ENCODE results near the gene AMN1.
"Not testable (repeated sequence)": the region's sequence is repeated elsewhere in the genome, so short reads cannot be mapped to it uniquely, and the experiment has no call there.

Gene AMN1

GRCh38 chr12:31685801-31686200, 43.0 kb downstream of the AMN1 start:
- DNase-seq (ENCODE audit: low read depth, low spot score), result no peak

DNA sequence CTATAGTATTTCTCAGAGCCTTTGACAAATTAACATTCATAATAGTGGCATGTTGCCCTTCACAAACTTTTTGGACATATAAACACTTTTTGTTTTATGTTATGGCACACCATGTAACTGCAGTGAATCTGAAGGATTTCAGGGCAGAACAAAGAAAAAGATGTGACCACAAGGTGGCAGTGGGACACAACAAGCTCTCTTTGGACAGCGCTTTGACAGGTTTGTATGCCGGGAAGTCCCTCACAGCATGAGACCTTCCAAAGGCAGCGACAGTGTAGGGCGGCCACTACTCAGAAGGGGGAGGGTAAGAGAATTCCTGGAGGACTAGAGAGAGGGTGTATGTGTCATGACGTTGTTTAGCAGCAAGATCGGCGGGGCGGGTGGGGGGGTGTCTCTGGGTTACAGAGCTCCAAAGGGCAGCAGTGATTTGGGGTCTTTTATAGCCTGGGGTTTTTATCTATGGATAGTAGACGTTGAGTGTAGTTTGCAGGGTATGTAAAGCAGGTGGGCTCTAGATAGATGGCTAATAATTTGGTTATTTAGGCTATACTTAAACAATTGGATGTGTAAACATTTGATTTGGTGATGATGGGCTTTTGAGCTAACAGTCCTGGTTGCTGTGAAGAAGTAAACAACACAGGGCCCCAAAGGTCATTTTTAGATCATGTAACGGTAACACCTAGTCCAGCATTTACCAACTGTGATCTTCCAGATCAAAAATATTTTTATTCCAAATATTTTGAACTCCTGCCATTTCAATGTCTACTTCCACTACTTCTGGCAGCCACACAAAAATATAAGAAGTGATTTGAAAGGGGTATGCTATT, 46.5 kb downstream of the AMN1 start:
- peak; percentile 48 for DNase-seq (ENCODE audit: low read depth, low spot score)

DNA sequence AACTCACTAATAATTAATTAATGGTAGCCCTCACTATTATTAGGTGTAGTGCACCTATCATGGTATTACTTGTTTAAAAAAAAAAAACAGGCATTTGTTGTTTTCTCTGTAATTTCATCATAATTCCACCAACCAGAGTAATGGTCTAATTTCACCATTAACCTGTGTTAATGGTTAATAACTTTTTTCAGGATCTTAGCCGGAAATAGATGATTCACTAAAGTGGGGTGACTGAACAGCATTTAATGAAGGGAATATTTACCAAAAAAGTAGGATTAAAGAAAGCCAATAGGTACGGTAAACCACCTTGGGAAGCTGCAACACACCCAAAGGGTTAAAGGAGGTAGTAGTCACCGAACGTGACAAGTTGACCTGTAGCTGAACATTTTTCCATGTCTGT, 56.3 kb downstream of the AMN1 start:
- DNase-seq (ENCODE audit: low read depth, low spot score), result no peak

DNA sequence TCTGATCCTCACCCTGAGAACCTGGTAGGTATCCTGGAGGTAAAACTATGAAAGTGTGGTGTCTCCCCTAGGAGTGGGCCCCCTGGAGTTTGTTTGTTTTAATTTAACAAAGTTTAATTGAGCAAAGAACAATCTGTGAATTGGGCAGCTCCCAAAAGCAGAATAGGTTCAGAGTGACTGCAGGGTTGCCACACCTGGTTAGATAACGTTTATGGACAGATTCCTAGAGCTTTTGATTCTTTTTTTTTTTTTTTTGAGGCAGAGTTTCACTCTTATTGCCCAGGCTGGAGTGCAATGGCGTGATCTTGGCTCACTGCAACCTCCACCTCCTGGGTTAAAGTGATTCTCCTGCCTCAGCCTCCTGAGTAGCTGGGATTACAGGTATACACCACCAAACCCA, 59.2 kb downstream of the AMN1 start:
- not testable (repeated sequence) for DNase-seq (ENCODE audit: low read depth, low spot score)

GRCh38 chr12:31669020-31669419, 59.8 kb downstream of the AMN1 start:
- no peak for DNase-seq (ENCODE audit: low read depth, low spot score)

DNA sequence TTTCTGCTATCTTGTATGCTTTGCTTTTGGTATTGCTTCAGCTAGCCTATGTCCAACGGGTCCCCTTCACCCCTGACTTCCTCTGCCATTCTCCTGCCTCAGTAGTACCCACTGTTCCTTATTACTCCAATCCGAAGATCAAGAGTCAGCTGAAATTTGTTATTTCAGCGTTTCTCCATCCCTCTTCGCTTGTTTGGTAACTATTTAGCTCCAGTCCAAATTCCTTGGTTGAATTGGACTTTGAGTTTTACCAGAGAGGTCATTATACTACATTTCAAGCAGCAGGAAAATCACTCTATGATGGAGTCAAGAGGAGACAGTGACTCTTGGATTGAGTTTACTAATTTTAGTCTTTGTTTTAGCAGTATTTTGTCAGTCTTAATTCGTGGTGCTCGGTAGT, 64.8 kb downstream of the AMN1 start:
- no peak for DNase-seq (ENCODE audit: low read depth, low spot score)

DNA sequence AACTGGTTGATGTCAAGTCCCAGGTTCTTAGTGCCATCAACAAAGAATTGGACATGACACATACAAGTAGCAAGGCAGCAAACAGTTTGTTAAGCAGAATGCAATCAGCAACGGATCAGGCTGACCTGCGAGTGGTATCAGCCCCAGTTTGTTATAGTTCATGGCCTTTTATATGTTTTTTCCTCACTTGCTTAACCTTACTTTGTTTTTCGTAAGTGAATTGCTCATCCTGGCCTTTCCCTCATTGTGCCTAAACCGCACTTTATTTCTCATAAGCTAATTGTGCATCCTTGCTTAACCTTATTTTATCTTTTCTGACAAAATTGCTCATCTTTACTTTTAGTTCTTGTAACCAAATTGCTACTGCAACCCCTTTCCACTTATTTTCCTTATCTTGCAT, 65.2 kb downstream of the AMN1 start:
- DNase-seq (ENCODE audit: low read depth, low spot score), result no peak

- DNase-seq (ENCODE audit: low read depth, low spot score), result no peak
Observed at GRCh38 chr12:31662176-31662849, 66.5 kb downstream of the AMN1 start.

DNA sequence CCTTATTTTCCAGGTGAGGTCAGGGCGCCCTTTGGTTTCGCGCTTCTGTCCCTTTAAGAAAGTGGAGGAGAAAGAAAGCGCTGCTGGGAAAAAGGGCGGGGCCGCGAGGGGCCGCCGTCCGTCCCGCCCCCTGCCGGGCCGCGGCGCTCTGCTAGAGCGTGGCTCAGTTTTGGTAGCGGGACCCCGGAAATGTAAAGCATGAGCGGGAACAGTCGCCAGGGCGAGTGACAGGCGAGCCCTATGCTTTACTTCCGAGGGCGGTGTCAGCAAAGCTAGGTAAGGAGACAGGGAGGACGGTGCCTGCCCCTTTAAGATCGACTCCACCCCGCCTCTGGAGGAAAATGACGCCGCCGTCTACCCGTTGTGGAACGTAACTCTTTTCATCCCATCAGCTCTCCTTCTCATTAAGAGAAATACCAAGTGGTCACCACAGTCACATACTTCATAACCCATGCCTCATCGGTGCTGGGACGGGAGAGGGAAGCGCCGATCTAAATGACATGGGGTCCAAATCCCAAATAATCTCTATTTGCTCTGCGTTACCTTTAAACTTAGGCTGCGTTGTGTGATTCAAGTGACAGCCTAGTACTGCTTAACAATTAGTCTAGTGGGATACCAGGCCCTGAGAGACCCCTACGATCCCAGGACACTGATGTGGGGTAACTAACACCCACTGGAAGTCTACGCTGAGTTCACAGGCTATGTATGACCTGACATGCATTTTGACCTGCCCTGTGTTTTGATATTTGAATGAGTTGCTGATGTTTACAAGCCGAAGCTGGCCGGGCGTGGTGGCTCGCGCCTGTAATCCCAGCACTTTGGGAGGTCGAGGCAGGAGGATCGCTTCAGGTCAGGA, 69.5 kb downstream of the AMN1 start, which contains the start of gene ETFBKMT:
Gene ETFBKMT (plus strand): TSS at position 602 of the 856 bp plus-strand sequence. CDS start 2,266 bp downstream, outside the sequence.
- peak; percentile 84 for DNase-seq (ENCODE audit: low read depth, low spot score)

GRCh38 chr12:31658471-31659086, 70.2 kb downstream of the AMN1 start:
- no peak for DNase-seq (ENCODE audit: low read depth, low spot score)

GRCh38 chr12:31655792-31656191, 73.0 kb downstream of the AMN1 start:
- no peak for DNase-seq (ENCODE audit: low read depth, low spot score)

DNA sequence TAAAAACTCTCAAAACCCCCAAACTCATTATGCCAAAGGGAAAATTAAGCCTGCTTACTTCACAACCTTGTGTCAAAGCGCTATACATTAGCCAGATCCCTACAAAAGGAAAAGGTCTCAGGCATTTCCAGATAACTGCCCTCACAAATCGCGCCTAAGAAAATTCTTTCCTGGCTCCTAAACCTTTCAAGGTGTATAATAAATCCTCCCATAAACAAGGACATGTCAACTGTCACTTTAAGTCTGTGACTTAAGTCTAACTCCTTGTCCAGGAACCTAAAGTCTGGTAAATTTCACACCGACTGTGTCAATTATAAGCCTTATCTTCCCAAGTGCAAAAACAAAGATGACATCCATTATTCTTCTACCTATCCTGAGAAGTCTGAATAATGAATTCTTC, 73.6 kb downstream of the AMN1 start:
- DNase-seq (ENCODE audit: low read depth, low spot score), result no peak

- DNase-seq (ENCODE audit: low read depth, low spot score), result no peak
Observed at GRCh38 chr12:31651893-31652521, 76.8 kb downstream of the AMN1 start.

DNA sequence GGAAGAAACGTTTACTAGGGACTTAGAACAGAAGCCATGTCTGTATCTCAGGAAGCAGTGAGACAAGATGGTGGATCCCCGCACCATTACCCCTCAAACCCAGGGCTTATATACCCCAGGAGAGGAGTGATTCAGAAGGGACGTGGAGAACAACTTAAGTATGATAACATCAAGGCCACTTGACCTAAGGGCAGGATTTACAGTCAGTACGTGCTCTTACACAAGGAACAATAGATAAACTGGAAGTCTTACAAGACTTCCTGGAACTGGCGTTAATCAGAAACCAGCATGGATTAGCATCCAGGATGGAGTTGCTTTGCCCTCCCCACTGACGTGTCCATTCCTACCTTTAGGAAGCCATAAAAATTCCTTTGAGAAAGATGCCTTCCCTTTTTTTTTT, 77.9 kb downstream of the AMN1 start:
- no peak for DNase-seq (ENCODE audit: low read depth, low spot score)

DNA sequence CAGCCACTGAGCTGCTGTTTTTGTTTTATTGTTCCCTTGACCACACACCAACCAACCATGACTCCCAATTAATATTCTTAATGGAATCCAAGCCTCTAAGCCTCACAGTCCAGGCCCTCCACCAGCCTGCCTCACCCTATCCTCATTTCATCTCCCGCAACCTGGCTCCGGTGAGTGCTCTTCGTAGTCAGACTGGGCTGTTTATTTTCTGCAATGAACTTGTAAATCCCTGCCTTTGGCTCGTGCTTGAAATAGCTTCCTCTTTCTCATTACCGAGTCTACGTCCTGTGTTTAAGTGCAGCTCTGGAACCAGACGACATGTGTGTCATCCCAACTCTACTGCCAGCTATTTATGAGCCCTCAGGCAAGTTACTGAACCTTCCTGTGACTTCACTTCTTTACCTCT, 81.7 kb downstream of the AMN1 start:
- no peak for DNase-seq (ENCODE audit: low read depth, low spot score)

GRCh38 chr12:31645924-31646323, 82.9 kb downstream of the AMN1 start:
- DNase-seq (ENCODE audit: low read depth, low spot score), result no peak

GRCh38 chr12:31644536-31644935, 84.3 kb downstream of the AMN1 start:
- no peak for DNase-seq (ENCODE audit: low read depth, low spot score)

DNA sequence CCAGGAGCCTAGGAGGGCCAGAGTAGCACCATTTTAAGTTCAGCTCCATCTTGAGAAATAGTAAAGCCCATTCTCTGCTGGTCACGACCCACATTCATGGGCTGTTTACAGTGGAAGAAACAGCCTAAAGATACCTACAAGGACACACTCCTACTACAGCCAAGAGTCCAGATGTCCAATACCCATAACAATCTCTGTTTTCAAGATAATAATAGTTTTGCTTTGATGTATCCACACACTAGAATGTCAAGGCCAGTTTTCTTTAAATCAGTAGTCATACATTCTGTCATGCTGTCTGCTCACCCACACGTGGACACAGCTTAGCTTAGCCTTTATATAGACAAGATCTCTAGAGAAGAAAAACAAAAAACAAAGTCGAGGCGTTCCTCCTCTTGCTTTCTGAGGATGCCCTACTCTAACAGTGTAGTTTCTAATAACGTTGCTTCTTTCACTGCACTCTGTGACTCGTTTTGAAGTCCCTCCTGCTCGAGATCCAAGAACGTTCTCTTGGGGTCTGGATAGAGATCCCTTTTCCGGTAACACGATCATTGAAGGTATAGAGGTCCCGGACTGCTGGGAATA, 87.2 kb downstream of the AMN1 start:
- DNase-seq (ENCODE audit: low read depth, low spot score), result no peak

DNA sequence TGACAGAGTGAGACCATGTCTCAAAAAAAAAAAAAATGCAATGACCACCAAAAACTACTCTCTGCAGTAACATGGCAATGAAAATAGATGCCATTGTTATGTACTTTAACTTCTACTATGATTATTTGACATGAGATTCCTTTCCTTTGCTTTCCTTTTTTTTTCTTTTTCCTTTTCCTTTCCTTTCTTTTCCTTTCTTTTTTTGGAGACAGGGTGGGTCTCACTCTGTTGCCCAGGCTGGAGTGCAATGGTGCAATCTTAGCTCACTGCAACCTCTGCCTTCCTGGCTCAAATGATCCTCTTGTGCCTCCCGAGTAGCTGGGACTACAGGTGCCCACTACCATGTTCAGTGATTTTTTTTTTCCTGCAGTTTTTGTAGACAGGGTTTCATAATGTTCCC, 94.2 kb downstream of the AMN1 start:
- DNase-seq (ENCODE audit: low read depth, low spot score), result no peak

GRCh38 chr12:31633464-31633863, 95.4 kb downstream of the AMN1 start:
- DNase-seq (ENCODE audit: low read depth, low spot score), result no peak

GRCh38 chr12:31631809-31632208, 97.0 kb downstream of the AMN1 start:
- DNase-seq (ENCODE audit: low read depth, low spot score), result no peak
